Measurements from ENCODE around the gene MYBPC3.
"Not testable (repeated sequence)": the region's sequence is repeated elsewhere in the genome, so short reads cannot be mapped to it uniquely, and the experiment has no call there.

MYBPC3 gene

DNA sequence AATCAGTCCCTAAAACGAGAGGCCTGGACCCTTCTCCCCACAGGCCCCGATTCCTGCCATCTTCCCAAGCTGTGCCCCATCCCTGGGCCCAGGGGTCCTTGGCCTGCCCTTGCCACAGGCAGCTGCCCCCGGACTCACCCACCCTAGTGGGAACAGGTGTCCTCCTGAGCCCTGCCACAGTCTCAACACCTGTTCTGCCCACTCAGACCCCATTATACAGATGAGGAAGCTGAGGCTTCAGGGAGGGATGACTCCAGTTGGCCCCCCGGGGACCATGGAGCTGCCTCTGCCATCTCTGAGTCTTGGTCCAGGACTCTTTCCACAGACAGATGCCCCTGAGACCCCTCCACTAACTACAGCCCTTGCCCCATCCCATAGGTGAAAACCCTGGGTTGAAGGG, 15.9 kb downstream of the MYBPC3 start:
- DNase-seq, result no peak

GRCh38 chr11:47335733-47336132, 16.8 kb downstream of the MYBPC3 start:
- DNase-seq, result no peak

GRCh38 chr11:47334699-47335411, 17.6 kb downstream of the MYBPC3 start:
- DNase-seq, result not testable (repeated sequence)

DNA sequence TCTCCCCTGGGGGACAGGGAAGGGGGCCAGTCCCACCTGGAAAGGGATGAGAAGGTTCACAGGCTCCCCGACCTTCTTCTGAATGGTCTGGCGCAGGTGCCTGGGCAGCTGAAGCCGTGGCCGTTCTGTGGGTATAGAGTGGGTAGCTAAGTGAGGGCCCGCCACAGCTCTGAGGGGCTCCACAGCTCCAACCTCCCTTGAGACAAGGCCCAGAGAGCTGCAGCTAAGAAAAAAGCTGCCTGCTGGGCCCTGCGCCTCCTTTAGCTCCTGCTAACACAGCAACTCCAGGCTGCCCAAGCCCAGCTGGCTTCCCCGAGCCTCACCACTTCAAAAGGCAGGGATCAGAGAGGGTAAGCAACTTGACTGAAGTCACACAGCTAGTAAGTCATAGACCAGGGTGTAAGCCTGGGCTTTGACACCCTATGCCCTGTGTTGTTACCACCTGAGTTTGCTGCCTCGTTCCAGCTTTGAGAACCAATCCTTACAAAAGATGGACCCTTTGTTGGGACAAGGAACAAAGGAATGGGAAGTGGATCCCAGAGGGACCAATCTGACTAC, 18.5 kb downstream of the MYBPC3 start:
- no peak for DNase-seq

- DNase-seq, result no peak
Observed at GRCh38 chr11:47333526-47333845, 19.0 kb downstream of the MYBPC3 start.

DNA sequence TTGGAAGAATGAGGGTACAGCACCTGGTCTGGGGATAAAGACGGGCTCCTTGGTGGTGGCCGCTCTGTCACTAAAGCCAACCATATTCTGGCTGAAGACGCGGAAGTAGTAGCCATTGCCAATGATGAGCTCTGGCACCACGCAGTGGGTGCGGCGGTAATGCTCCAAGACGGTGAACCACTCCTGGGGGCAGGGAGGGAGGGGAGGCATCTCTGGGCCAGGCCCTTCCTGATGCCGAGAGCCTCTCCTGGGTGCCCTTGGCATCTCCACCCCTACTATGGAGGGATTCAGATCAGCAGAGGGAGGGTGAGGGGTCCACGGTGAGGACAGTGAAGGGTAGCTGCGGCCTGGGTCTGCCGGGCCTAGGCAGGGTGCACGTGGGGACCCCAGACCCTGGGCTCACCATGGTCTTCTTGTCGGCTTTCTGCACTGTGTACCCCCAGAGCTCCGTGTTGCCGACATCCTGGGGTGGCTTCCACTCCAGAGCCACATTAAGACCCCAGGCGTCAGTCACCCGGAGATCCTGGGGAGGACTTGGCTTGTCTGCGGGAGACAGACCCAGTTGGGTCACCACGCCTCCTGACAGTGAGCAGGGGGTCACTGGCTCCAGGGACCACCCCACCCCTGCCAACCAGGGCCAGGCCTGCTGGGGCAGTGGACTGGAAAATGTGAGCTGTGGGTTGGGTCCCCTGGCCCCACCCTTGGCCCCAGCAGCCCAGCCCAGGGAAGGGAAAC, 19.5 kb downstream of the MYBPC3 start:
- DNase-seq, result no peak

GRCh38 chr11:47332303-47332711, 20.2 kb downstream of the MYBPC3 start:
- DNase-seq, result no peak

DNA sequence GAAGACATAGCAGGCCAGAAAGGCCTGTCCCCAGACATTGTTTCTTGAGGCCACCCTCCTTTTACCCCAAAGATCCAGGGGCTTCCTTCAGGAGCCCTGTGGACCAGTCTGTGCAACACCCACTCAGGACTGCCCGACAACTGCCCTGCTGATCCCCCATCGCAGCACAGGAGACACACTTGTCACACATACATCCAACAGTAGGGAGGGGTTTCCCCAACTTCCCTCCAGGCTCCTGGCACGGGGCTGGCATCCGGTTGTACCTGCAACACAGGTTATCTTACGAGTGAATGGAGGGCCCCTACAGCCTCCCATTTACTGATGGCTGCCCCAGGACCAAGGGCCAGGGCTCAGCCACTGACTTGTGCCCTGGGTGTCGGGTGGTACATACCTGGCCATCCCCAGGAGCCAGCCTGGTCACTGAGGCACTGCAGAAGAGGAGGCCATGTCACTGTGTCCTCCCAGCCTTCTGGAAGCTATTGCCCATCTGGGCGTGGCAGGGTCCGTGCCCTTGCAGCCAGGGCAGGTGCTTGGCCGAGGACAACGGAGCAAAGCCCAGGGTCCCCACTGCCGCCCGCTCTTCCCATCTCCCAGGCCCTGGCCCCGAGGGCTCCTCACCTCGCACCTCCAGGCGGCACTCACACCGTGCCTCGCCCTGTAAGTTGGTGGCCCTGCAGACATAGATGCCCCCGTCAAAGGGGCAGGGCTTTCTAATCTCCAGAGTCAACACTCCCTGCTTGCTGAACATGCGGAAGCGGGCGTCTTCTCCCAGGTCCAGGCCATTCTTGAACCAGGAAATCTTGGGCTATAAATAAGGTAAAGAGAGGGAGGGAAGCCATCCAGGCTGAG, 20.8 kb downstream of the MYBPC3 start:
- DNase-seq, result no peak

DNA sequence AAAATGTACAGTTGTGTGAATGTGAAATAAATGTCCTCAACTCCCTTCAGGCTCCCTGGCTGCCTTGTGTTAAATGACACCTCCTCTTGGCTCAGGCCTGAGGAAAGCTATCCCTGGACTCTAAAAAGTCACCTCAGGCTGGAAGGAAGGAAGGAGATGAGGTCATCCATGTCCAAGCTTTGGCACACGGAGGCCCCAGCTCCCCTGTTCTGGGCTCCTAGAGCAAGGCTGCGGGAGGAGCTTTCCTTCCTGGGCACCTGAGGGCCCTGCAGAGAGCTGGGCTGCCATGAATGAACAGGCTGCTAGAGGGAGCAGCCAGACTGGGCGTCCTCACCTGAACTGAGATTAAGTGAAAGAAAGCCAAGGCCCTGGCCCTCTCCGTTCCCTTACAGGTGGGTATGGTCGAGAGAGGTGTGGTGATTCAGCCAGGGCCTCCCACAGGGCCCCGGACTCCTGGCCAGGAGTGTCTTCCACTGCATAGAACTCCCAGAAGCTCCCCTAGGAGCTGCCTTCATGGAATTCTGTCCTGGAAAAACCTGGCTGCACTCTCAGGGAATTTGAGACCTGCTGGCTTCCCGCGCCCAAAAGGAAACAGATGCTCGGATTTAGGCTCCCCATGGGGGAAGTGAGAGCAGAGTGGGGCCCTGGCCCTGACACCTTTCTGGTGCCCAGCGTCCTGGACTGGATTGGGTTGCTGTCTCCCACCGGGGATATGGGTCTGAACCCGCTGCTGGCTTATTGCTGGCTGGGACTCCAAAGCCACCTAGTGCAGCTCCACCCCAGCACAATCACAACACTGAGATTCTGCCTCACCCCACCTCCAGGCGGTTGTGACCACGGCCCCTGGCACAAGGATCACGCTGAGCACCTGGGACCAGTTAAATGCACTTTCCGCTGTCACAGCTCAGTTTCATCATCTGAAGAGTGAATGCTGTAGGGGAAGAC, 22.2 kb downstream of the MYBPC3 start:
- no peak for DNase-seq

GRCh38 chr11:47329431-47329986, 23.0 kb downstream of the MYBPC3 start:
- DNase-seq, result no peak

GRCh38 chr11:47328449-47329390, 23.8 kb downstream of the MYBPC3 start:
- DNase-seq, result no peak

DNA sequence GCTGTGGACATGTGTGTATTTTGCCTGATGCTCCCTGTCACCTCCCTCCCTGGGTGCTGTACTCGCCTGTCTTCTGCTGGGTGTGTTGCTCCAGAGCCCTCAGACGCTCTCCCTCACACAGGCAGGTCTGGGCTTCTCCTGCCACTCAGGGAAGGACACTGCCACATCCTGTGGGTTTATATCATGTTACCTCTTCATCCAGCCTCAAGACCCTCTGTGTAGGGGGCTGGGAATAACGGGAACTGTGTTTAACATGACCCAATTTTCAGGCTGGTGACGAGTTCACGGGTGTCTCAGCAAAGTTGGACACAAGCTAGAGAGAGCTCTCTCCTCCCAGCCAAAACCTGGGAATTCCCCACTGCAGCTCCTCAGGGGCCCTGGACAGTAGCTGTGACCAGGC, 24.6 kb downstream of the MYBPC3 start:
- no peak for DNase-seq

DNA sequence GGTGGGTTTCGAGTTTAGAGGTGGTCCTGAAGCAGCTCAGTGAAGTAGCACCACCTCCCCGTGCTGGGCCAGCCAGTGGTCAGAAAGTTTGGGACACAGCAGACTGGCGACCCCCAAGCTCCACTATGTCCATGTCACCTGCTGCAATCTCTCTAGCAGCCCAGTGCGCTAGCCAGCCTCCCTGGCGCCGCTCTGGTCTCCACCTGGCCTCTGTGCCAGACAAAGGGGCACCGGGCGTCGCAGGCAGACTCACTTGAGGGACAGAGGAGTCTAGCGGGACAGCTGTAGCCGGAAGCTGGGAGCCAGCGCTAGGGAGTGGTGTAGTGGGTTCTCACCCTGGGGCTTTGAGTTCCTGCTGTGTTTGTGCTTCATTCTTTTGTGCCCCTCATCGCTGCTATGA, 25.5 kb downstream of the MYBPC3 start:
- DNase-seq, result no peak

GRCh38 chr11:47326198-47326597, 26.3 kb downstream of the MYBPC3 start:
- no peak for DNase-seq

GRCh38 chr11:47325271-47326041, 27.0 kb downstream of the MYBPC3 start:
- no peak for DNase-seq

- DNase-seq, result no peak
Observed at GRCh38 chr11:47324520-47324919, 28.0 kb downstream of the MYBPC3 start.

- no peak for DNase-seq
Observed at GRCh38 chr11:47318166-47318565, 34.3 kb downstream of the MYBPC3 start.

DNA sequence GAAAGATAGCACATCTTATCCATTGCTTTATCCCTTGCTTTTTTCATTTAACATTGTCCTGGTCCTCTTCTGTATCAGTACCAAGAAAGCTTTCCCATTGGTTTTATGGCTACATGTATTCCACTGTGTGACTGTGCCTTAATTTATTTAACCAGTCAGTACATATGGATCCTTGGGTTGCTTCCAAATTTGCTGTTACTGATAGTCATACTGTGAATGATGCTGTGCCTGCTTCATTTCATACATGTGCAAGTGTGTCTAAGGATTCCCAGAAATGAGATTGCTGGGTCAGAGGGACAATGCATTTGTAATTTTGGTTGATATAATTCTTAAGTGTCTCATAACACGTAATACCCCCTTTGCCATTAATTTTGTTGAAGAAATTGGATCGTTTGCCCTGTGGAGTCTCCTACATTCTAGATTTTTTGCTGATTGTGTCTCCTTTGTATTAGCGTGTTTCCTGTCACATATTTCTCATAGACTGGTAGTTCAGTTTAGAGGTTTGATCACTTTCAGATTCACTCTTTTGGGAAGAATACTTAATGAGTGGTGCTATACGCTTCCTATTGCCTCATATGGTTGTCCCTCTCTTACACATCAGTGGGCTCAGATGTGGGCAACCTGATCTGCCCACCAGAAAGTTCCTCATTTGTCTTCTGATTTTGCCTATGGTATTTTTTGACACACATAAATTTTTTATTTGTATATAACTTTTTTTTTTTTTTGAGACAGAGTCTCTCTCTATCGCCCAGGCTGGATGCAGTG, 35.3 kb downstream of the MYBPC3 start:
- DNase-seq, result no peak

GRCh38 chr11:47316501-47316900, 36.0 kb downstream of the MYBPC3 start:
- not testable (repeated sequence) for DNase-seq
